GM23338 (cell line): Measurements from ENCODE around the gene RTEL1. TPM values are rescaled to one million over a fixed set of nuclear protein-coding genes. Genes with fewer than 3 reads are reported as not detected.

Experiments
- ATAC-seq: fragments of 200-7000 bp; cut with Tn5 transposase; 3 replicates; pipeline ENCODE4 v1.9.1; 2020
- DNase-seq: peaks from one replicate; pipeline ENCODE4 v3.0.0-alpha.2; 2015; ENCODE audit warnings: low spot score
- H2AFZ ChIP-seq: fragments of 200-600 bp; sonication (generic); 2 replicates; pipeline ENCODE4 v1.8.0; 2016; ENCODE audit warnings: antibody characterized with exemption, mild to moderate bottlenecking, moderate library complexity
- H3F3A ChIP-seq: fragments of 200-600 bp; sonication (generic); replicated peaks from 2 replicates; pipeline ENCODE4 v1.8.0; 2017; ENCODE audit warnings: antibody characterized with exemption, mixed run types, low read depth
- H3K27ac ChIP-seq: fragments of 200-600 bp; sonication (generic); 2 replicates; pipeline ENCODE4 v1.6.1; 2016; ENCODE audit warnings: low read depth
- H3K27me3 ChIP-seq: fragments of 200-600 bp; sonication (generic); 2 replicates; pipeline ENCODE4 v1.8.0; 2016; ENCODE audit warnings: mild to moderate bottlenecking, mixed run types, moderate library complexity; ENCODE audit not compliant: insufficient read depth
- H3K36me3 ChIP-seq: fragments of 200-600 bp; sonication (generic); 2 replicates; pipeline ENCODE4 v1.8.0; 2016; ENCODE audit warnings: mild to moderate bottlenecking; ENCODE audit not compliant: insufficient read depth
- H3K4me1 ChIP-seq: fragments of 200-600 bp; sonication (generic); 2 replicates; pipeline ENCODE4 v1.8.0; 2016; ENCODE audit warnings: mild to moderate bottlenecking, moderate library complexity; ENCODE audit not compliant: insufficient read depth
- H3K4me2 ChIP-seq: fragments of 200-600 bp; sonication (generic); 2 replicates; pipeline ENCODE4 v1.7.1; 2017; ENCODE audit warnings: mixed run types
- H3K4me3 ChIP-seq: fragments of 200-600 bp; sonication (generic); 2 replicates; pipeline ENCODE4 v1.6.1; 2016; ENCODE audit warnings: mixed run types
- H3K79me2 ChIP-seq: fragments of 200-600 bp; sonication (generic); replicated peaks from 2 replicates; pipeline ENCODE4 v1.8.0; 2017; ENCODE audit warnings: mild to moderate bottlenecking; ENCODE audit not compliant: insufficient read depth
- H3K9me2 ChIP-seq: fragments of 200-600 bp; sonication (generic); 2 replicates; pipeline ENCODE4 v1.8.0; 2017; ENCODE audit not compliant: insufficient read depth
- H4K20me1 ChIP-seq: fragments of 200-600 bp; sonication (generic); replicated peaks from 2 replicates; pipeline ENCODE4 v1.8.0; 2017; ENCODE audit warnings: mild to moderate bottlenecking; ENCODE audit not compliant: insufficient read depth
- H3K27ac Mint-ChIP-seq: 2 replicates; pipeline ENCODE4 v1.8.0; 2020; ENCODE audit warnings: inconsistent platforms, mild to moderate bottlenecking, moderate library complexity, mixed read lengths
- H3K27me3 Mint-ChIP-seq: 3 replicates; pipeline ENCODE4 v1.8.0; 2022; ENCODE audit warnings: low read depth, mild to moderate bottlenecking, moderate library complexity, mixed read lengths, inconsistent platforms; ENCODE audit not compliant: insufficient read depth, poor library complexity
- H3K36me3 Mint-ChIP-seq: 3 replicates; pipeline ENCODE4 v1.8.0; 2021; ENCODE audit warnings: low read depth, mild to moderate bottlenecking, inconsistent platforms, moderate library complexity, mixed read lengths
- H3K4me1 Mint-ChIP-seq: 3 replicates; pipeline ENCODE4 v1.8.0; 2020; ENCODE audit warnings: mild to moderate bottlenecking, inconsistent platforms, mixed read lengths
- H3K4me3 Mint-ChIP-seq: 3 replicates; pipeline ENCODE4 v1.8.0; 2021; ENCODE audit warnings: moderate library complexity, mild to moderate bottlenecking, inconsistent platforms, mixed read lengths
- H3K9me3 Mint-ChIP-seq: 3 replicates; pipeline ENCODE4 v1.8.0; 2020; ENCODE audit warnings: moderate library complexity, mild to moderate bottlenecking, inconsistent platforms, mixed read lengths
- EZH2phosphoT487 ChIP-seq: fragments of 200-600 bp; sonication (generic); IDR thresholded peaks from one replicate; pipeline ENCODE4 v1.8.1; 2018; ENCODE audit warnings: antibody characterized with exemption; ENCODE audit not compliant: unreplicated experiment
- NANOG ChIP-seq: IDR thresholded peaks from 2 replicates; pipeline ENCODE4 v1.6.1; 2016; ENCODE audit warnings: antibody characterized with exemption, borderline replicate concordance
- polyA plus RNA-seq: library from polyadenylated mRNA; unstranded; fragments of >200 nt; fragmentation: Nextera tagmentation; extraction: Ambion mirVana; gene quantifications from 2 replicates; pipeline ENCODE4 v1.2.1, GENCODE V29; 2016
- total RNA-seq: library from RNA; depleted of rRNA; stranded (reverse); fragments of >200 nt; shearing (Covaris generic); gene quantifications from 2 replicates; pipeline ENCODE4 v1.2.3, GENCODE V29; 2014
- TF ChIP-seq, protein P1 (sequence below): IDR thresholded peaks from one replicate; pipeline ENCODE4 v1.6.1; 2018; ENCODE audit warnings: antibody characterized with exemption; ENCODE audit not compliant: unreplicated experiment
- TF ChIP-seq, protein P2 (sequence below): fragments of 250-450 bp; sonication (Bioruptor Pico); IDR thresholded peaks from 2 replicates; pipeline ENCODE4 v1.5.0; 2020; ENCODE audit warnings: mild to moderate bottlenecking, moderate library complexity

Gene RTEL1
- total and polyA plus RNA-seq, 2 experiments from 2014 or later = 14.2 to 34.5 TPM

DNA sequence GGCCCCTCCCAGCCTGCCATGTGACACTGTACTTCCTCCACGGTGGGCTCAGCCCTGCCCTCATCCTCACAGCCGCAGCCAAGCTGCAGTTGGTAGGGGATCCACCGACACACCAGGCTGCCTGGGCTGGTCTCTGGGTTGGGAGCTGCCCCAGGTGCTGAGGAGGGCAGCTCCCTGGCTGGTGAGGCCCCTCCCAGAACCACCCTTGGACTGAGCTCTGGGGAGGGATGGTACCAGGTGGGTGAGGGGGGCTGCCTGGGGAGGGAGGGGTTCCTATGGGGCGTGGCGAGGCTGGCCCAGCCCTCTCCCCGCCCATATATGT lies 38.2 kb downstream of the RTEL1 start:
- Histone ChIP-seq H2AFZ (no peak overlapping the region), H3K79me2 (no peaks in the 10 kb centered on the region), H3K27ac (no peak overlapping the region), H3K4me3 (peak overlapping the region; percentile 65), H4K20me1 (no peaks in the 10 kb centered on the region), H3F3A (peaks cover 4% of the 10 kb centered on the region; the same call in 1 of the 2 replicates), H3K4me2 (peak overlapping the region; percentile 88), H3K9me2 (no peaks in the 10 kb centered on the region), H3K4me1 (no peaks in the 10 kb centered on the region), H3K36me3 (no peaks in the 10 kb centered on the region), H3K27me3 (no peaks in the 10 kb centered on the region)
- Mint-ChIP-seq H3K4me3 (peak overlapping the region; percentile 61; the same call in 2 of the 3 replicates), H3K27me3 (peaks cover 32% of the 10 kb centered on the region), H3K4me1 (peaks cover 3% of the 10 kb centered on the region; the same call in 2 of the 3 replicates), H3K9me3 (peaks cover 14% of the 10 kb centered on the region; the same call in 2 of the 3 replicates), H3K36me3 (peaks cover 26% of the 10 kb centered on the region), H3K27ac (no peak overlapping the region)
- TF ChIP-seq NANOG = no peak
- TF ChIP-seq, protein P1, sequence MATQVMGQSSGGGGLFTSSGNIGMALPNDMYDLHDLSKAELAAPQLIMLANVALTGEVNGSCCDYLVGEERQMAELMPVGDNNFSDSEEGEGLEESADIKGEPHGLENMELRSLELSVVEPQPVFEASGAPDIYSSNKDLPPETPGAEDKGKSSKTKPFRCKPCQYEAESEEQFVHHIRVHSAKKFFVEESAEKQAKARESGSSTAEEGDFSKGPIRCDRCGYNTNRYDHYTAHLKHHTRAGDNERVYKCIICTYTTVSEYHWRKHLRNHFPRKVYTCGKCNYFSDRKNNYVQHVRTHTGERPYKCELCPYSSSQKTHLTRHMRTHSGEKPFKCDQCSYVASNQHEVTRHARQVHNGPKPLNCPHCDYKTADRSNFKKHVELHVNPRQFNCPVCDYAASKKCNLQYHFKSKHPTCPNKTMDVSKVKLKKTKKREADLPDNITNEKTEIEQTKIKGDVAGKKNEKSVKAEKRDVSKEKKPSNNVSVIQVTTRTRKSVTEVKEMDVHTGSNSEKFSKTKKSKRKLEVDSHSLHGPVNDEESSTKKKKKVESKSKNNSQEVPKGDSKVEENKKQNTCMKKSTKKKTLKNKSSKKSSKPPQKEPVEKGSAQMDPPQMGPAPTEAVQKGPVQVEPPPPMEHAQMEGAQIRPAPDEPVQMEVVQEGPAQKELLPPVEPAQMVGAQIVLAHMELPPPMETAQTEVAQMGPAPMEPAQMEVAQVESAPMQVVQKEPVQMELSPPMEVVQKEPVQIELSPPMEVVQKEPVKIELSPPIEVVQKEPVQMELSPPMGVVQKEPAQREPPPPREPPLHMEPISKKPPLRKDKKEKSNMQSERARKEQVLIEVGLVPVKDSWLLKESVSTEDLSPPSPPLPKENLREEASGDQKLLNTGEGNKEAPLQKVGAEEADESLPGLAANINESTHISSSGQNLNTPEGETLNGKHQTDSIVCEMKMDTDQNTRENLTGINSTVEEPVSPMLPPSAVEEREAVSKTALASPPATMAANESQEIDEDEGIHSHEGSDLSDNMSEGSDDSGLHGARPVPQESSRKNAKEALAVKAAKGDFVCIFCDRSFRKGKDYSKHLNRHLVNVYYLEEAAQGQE = peak; percentile 47
- TF ChIP-seq, protein P2, sequence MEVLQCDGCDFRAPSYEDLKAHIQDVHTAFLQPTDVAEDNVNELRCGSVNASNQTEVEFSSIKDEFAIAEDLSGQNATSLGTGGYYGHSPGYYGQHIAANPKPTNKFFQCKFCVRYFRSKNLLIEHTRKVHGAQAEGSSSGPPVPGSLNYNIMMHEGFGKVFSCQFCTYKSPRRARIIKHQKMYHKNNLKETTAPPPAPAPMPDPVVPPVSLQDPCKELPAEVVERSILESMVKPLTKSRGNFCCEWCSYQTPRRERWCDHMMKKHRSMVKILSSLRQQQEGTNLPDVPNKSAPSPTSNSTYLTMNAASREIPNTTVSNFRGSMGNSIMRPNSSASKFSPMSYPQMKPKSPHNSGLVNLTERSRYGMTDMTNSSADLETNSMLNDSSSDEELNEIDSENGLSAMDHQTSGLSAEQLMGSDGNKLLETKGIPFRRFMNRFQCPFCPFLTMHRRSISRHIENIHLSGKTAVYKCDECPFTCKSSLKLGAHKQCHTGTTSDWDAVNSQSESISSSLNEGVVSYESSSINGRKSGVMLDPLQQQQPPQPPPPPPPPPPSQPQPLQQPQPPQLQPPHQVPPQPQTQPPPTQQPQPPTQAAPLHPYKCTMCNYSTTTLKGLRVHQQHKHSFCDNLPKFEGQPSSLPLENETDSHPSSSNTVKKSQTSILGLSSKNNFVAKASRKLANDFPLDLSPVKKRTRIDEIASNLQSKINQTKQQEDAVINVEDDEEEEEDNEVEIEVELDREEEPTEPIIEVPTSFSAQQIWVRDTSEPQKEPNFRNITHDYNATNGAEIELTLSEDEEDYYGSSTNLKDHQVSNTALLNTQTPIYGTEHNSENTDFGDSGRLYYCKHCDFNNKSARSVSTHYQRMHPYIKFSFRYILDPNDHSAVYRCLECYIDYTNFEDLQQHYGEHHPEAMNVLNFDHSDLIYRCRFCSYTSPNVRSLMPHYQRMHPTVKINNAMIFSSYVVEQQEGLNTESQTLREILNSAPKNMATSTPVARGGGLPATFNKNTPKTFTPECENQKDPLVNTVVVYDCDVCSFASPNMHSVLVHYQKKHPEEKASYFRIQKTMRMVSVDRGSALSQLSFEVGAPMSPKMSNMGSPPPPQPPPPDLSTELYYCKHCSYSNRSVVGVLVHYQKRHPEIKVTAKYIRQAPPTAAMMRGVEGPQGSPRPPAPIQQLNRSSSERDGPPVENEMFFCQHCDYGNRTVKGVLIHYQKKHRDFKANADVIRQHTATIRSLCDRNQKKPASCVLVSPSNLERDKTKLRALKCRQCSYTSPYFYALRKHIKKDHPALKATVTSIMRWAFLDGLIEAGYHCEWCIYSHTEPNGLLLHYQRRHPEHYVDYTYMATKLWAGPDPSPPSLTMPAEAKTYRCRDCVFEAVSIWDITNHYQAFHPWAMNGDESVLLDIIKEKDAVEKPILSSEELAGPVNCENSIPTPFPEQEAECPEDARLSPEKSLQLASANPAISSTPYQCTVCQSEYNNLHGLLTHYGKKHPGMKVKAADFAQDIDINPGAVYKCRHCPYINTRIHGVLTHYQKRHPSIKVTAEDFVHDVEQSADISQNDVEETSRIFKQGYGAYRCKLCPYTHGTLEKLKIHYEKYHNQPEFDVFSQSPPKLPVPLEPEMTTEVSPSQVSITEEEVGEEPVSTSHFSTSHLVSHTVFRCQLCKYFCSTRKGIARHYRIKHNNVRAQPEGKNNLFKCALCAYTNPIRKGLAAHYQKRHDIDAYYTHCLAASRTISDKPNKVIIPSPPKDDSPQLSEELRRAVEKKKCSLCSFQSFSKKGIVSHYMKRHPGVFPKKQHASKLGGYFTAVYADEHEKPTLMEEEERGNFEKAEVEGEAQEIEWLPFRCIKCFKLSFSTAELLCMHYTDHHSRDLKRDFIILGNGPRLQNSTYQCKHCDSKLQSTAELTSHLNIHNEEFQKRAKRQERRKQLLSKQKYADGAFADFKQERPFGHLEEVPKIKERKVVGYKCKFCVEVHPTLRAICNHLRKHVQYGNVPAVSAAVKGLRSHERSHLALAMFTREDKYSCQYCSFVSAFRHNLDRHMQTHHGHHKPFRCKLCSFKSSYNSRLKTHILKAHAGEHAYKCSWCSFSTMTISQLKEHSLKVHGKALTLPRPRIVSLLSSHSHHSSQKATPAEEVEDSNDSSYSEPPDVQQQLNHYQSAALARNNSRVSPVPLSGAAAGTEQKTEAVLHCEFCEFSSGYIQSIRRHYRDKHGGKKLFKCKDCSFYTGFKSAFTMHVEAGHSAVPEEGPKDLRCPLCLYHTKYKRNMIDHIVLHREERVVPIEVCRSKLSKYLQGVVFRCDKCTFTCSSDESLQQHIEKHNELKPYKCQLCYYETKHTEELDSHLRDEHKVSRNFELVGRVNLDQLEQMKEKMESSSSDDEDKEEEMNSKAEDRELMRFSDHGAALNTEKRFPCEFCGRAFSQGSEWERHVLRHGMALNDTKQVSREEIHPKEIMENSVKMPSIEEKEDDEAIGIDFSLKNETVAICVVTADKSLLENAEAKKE (CRISPR knock-in tag) = no peak
- no peak for TF ChIP-seq EZH2phosphoT487
- peak; percentile 82 for ATAC-seq
- DNase-seq = peak; percentile 82
